OCI-LY1 (cell line): Measurements from ENCODE around the gene GUCY1B1.

ENCODE experiments used
- H2AFZ ChIP-seq: fragments of 200-600 bp; sonication (generic), shearing (Covaris generic); 2 replicates; pipeline ENCODE4 v1.6.0; 2014; ENCODE audit warnings: antibody characterized with exemption, mild to moderate bottlenecking, low read length
- H3F3A ChIP-seq: fragments of 200-600 bp; sonication (generic), shearing (Covaris generic); 2 replicates; pipeline ENCODE4 v1.6.0; 2014; ENCODE audit warnings: mild to moderate bottlenecking, antibody characterized with exemption, low read length, moderate library complexity; ENCODE audit not compliant: insufficient read depth
- H3K27ac ChIP-seq: fragments of 200-600 bp; sonication (generic); 2 replicates; pipeline ENCODE4 v1.5.1; 2014; ENCODE audit warnings: low read length, mixed run types, mild to moderate bottlenecking, low read depth; ENCODE audit not compliant: poor library complexity, severe bottlenecking
- H3K27me3 ChIP-seq: fragments of 200-600 bp; sonication (generic); 2 replicates; pipeline ENCODE4 v1.6.0; 2014; ENCODE audit warnings: antibody characterized with exemption, mild to moderate bottlenecking, low read length, moderate library complexity; ENCODE audit not compliant: insufficient read depth
- H3K36me3 ChIP-seq: fragments of 200-600 bp; sonication (generic); 2 replicates; pipeline ENCODE4 v1.6.1; 2014; ENCODE audit warnings: mild to moderate bottlenecking, antibody characterized with exemption, low read length, moderate library complexity, mixed read lengths; ENCODE audit not compliant: insufficient read depth
- H3K4me1 ChIP-seq: fragments of 200-600 bp; sonication (generic); 2 replicates; pipeline ENCODE4 v1.5.1; 2014; ENCODE audit warnings: mild to moderate bottlenecking, low read length, moderate library complexity; ENCODE audit not compliant: insufficient read depth, severe bottlenecking
- H3K4me2 ChIP-seq: fragments of 200-600 bp; sonication (generic), shearing (Covaris generic); 2 replicates; pipeline ENCODE4 v1.6.1; 2014; ENCODE audit warnings: low read length
- H3K4me3 ChIP-seq: fragments of 200-600 bp; sonication (generic); 2 replicates; pipeline ENCODE4 v1.5.1; 2014; ENCODE audit warnings: low read length, low read depth, mild to moderate bottlenecking, mixed read lengths; ENCODE audit not compliant: poor library complexity, severe bottlenecking
- H3K79me2 ChIP-seq: fragments of 200-600 bp; shearing (Covaris generic); 2 replicates; pipeline ENCODE4 v1.6.1; 2016; ENCODE audit warnings: mixed run types, low read length, mixed read lengths; ENCODE audit not compliant: insufficient read depth
- H3K9ac ChIP-seq: fragments of 200-600 bp; sonication (generic), shearing (Covaris generic); 2 replicates; pipeline ENCODE4 v1.6.1; 2014; ENCODE audit warnings: mild to moderate bottlenecking, low read length, mixed read lengths
- H3K9me2 ChIP-seq: fragments of 200-600 bp; sonication (generic), shearing (Covaris generic); 2 replicates; pipeline ENCODE4 v1.6.1; 2014; ENCODE audit warnings: low read depth, mild to moderate bottlenecking, low read length, mixed read lengths
- H3K9me3 ChIP-seq: fragments of 200-600 bp; shearing (Covaris generic); 2 replicates; pipeline ENCODE4 v1.6.1; 2014; ENCODE audit warnings: low read length, mixed read lengths
- H4K20me1 ChIP-seq: fragments of 200-600 bp; sonication (generic), shearing (Covaris generic); 2 replicates; pipeline ENCODE4 v1.6.0; 2016; ENCODE audit warnings: mild to moderate bottlenecking, low read length; ENCODE audit not compliant: insufficient read depth
- CTCF ChIP-seq: fragments of 200-600 bp; sonication (generic), shearing (Covaris generic); IDR thresholded peaks from 2 replicates; pipeline ENCODE4 v1.5.1; 2017; ENCODE audit warnings: mild to moderate bottlenecking, antibody characterized with exemption, low read length, moderate library complexity, mixed read lengths
- EZH2 ChIP-seq: fragments of 200-600 bp; sonication (generic), shearing (Covaris generic); IDR thresholded peaks from 2 replicates; pipeline ENCODE4 v1.8.0; 2017; ENCODE audit warnings: borderline replicate concordance, mixed run types, mild to moderate bottlenecking, antibody characterized with exemption, low read length, moderate library complexity, mixed read lengths

Gene GUCY1B1

GRCh38 chr4:155849042-155849441 lies 90.2 kb downstream of the GUCY1B1 start:
- Histone ChIP-seq H3K79me2 (no peaks in the 10 kb centered on the region), H3K36me3 (no peaks in the 10 kb centered on the region), H3K4me3 (no peak overlapping the region), H3K4me2 (no peak overlapping the region), H3K9me3 (no peaks in the 10 kb centered on the region), H3K9me2 (no peaks in the 10 kb centered on the region), H3F3A (no peaks in the 10 kb centered on the region), H4K20me1 (no peaks in the 10 kb centered on the region), H2AFZ (no peak overlapping the region), H3K4me1 (no peaks in the 10 kb centered on the region), H3K9ac (no peak overlapping the region), H3K27ac (no peak overlapping the region), H3K27me3 (no peaks in the 10 kb centered on the region)
- TF ChIP-seq EZH2 (no peak), CTCF (no peak)

DNA sequence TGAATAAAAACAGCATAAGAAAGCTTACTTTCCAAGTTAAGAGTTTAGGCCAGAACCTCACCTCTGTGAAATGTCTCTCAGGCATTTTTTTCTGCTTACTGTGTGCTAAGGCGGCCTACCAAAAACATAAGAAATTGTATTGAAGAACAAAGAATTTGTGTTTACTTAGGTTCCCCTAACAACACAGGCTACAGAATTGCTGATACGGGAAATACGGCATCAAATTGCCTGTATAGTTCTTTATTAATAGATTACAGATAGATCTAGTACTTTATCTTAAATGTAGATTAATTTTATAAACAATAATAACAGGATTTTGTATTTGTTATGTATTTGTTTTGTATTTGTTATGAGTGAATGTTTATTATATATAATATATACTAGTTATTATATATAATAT lies 94.4 kb downstream of the GUCY1B1 start:
- Histone ChIP-seq H3K4me3 (no peak overlapping the region), H3K9me3 (no peaks in the 10 kb centered on the region), H2AFZ (no peak overlapping the region), H3K9ac (no peak overlapping the region), H4K20me1 (no peaks in the 10 kb centered on the region), H3F3A (no peaks in the 10 kb centered on the region), H3K4me1 (no peaks in the 10 kb centered on the region), H3K27me3 (no peaks in the 10 kb centered on the region), H3K4me2 (no peak overlapping the region), H3K36me3 (no peaks in the 10 kb centered on the region), H3K79me2 (no peaks in the 10 kb centered on the region), H3K9me2 (no peaks in the 10 kb centered on the region), H3K27ac (no peak overlapping the region)
- TF ChIP-seq EZH2 (no peak), CTCF (no peak)

- TF ChIP-seq EZH2, result no peak
- TF ChIP-seq CTCF, result no peak
- H3K27me3 ChIP-seq, result no peaks in the 10 kb centered on the region
- no peaks in the 10 kb centered on the region for H4K20me1 ChIP-seq
- no peaks in the 10 kb centered on the region for H3K36me3 ChIP-seq
- no peak overlapping the region for H3K9ac ChIP-seq
- no peaks in the 10 kb centered on the region for H3F3A ChIP-seq
- no peak overlapping the region for H3K4me2 ChIP-seq
- no peaks in the 10 kb centered on the region for H3K4me1 ChIP-seq
- H3K27ac ChIP-seq, result no peak overlapping the region
- no peaks in the 10 kb centered on the region for H3K79me2 ChIP-seq
- H3K4me3 ChIP-seq, result no peak overlapping the region
- no peak overlapping the region for H2AFZ ChIP-seq
- no peaks in the 10 kb centered on the region for H3K9me2 ChIP-seq
- H3K9me3 ChIP-seq, result no peaks in the 10 kb centered on the region
Observed at GRCh38 chr4:155854582-155855226, 95.9 kb downstream of the GUCY1B1 start.
